ENCODE results near the gene HDAC7.

DNA sequence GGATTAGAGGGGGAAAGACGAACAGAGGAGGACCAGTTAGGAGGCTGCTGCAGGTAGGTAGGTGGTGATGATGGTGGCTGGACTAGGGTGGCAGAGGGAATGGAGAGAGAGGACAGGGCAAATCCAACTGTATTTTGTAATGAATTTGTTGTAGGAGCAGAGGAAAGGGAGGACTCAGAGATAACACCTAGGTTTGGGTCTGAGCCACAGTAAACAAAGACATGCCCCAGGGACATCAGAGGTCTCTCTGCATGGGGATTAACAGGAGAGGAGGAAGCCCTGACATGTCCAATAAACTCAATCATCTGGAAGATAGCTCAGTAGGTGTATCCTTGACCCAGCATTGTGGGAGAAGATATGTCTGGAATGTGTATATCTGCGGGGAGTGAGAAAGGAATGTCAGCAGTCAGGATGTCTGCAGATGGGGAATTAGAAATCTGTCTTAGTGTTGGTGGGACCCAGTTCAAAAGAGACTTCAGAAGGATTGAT, 51.3 kb downstream of the HDAC7 start:
- TF ChIP-seq, protein P1, sequence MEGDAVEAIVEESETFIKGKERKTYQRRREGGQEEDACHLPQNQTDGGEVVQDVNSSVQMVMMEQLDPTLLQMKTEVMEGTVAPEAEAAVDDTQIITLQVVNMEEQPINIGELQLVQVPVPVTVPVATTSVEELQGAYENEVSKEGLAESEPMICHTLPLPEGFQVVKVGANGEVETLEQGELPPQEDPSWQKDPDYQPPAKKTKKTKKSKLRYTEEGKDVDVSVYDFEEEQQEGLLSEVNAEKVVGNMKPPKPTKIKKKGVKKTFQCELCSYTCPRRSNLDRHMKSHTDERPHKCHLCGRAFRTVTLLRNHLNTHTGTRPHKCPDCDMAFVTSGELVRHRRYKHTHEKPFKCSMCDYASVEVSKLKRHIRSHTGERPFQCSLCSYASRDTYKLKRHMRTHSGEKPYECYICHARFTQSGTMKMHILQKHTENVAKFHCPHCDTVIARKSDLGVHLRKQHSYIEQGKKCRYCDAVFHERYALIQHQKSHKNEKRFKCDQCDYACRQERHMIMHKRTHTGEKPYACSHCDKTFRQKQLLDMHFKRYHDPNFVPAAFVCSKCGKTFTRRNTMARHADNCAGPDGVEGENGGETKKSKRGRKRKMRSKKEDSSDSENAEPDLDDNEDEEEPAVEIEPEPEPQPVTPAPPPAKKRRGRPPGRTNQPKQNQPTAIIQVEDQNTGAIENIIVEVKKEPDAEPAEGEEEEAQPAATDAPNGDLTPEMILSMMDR (IDR thresholded peaks at IDR 0.05): no peak
- no peak for TF ChIP-seq POLR2A (IDR thresholded peaks at IDR 0.05)
